ENCODE measurements around the gene MAPT. TPM values are rescaled to one million over a fixed set of nuclear protein-coding genes. Genes with fewer than 3 reads are reported as not detected.

MAPT gene
- total RNA-seq: 10 to 100 TPM; 11.7 to 14.7 TPM

DNA sequence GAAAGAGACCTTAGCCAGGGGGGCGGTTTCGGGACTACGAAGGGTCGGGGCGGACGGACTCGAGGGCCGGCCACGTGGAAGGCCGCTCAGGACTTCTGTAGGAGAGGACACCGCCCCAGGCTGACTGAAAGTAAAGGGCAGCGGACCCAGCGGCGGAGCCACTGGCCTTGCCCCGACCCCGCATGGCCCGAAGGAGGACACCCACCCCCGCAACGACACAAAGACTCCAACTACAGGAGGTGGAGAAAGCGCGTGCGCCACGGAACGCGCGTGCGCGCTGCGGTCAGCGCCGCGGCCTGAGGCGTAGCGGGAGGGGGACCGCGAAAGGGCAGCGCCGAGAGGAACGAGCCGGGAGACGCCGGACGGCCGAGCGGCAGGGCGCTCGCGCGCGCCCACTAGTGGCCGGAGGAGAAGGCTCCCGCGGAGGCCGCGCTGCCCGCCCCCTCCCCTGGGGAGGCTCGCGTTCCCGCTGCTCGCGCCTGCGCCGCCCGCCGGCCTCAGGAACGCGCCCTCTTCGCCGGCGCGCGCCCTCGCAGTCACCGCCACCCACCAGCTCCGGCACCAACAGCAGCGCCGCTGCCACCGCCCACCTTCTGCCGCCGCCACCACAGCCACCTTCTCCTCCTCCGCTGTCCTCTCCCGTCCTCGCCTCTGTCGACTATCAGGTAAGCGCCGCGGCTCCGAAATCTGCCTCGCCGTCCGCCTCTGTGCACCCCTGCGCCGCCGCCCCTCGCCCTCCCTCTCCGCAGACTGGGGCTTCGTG, at the start of gene MAPT:
Gene MAPT (plus strand): TSS at position 533 of the 763 bp plus-strand sequence. CDS start 67,784 bp downstream, outside the sequence.
- WGBS: 2% methylated on average over 97 of the region's 97 CpGs
- peak within 1 kb of the TSS; percentile 68 to 73 for H3K4me3 ChIP-seq
- intact Hi-C loops (cut with DNase I): loop anchor here (2.0 kb wide), 1 partner anchor 47 kb away; no protein-coding TSS in a partner anchor
- peak; percentile 87 for DNase-seq (ENCODE audit: low spot score)
- no peaks in the 10 kb centered on the region for H3K36me3 ChIP-seq
- no peaks in the 10 kb centered on the region for H3K9me3 ChIP-seq
- H3K4me1 ChIP-seq (replicated peaks): no peaks in the 10 kb centered on the region
- TF ChIP-seq, protein P1, sequence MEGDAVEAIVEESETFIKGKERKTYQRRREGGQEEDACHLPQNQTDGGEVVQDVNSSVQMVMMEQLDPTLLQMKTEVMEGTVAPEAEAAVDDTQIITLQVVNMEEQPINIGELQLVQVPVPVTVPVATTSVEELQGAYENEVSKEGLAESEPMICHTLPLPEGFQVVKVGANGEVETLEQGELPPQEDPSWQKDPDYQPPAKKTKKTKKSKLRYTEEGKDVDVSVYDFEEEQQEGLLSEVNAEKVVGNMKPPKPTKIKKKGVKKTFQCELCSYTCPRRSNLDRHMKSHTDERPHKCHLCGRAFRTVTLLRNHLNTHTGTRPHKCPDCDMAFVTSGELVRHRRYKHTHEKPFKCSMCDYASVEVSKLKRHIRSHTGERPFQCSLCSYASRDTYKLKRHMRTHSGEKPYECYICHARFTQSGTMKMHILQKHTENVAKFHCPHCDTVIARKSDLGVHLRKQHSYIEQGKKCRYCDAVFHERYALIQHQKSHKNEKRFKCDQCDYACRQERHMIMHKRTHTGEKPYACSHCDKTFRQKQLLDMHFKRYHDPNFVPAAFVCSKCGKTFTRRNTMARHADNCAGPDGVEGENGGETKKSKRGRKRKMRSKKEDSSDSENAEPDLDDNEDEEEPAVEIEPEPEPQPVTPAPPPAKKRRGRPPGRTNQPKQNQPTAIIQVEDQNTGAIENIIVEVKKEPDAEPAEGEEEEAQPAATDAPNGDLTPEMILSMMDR (IDR thresholded peaks at IDR 0.05): peak; percentile 93 to 99 (median 96)
- TF ChIP-seq POLR2A (IDR thresholded peaks at IDR 0.05): peak; percentile 28
- peak; percentile 85 for TF ChIP-seq POLR2AphosphoS5 (IDR thresholded peaks at IDR 0.05)
- H3K27ac ChIP-seq: peak within 1 kb of the TSS; percentile 62
- peaks cover 14% of the 10 kb centered on the region for H3K27me3 ChIP-seq (replicated peaks; ENCODE audit: insufficient read depth)

- WGBS: 75% methylated on average over 21 of the region's 25 CpGs
- no peak for DNase-seq (ENCODE audit: low spot score)
- intact Hi-C loops (cut with DNase I): no loop called here
- Histone ChIP-seq H3K9me3 (no peaks in the 10 kb centered on the region), H3K36me3 (no peaks in the 10 kb centered on the region), H3K27me3 (replicated peaks; ENCODE audit: insufficient read depth) (no peaks in the 10 kb centered on the region), H3K4me1 (replicated peaks) (no peaks in the 10 kb centered on the region), H3K27ac (no peak within 1 kb of the TSS), H3K4me3 (no peak within 1 kb of the TSS)
- no peak for TF ChIP-seq POLR2AphosphoS5 (IDR thresholded peaks at IDR 0.05)
- no peak for TF ChIP-seq POLR2A (IDR thresholded peaks at IDR 0.05)
- TF ChIP-seq, protein P1 (IDR thresholded peaks at IDR 0.05): no peak
Observed at GRCh38 chr17:45844695-45845375, 49.5 kb upstream of the MAPT start, which contains the start of gene SPPL2C. Gene SPPL2C, plus strand, starts transcription at chr17:45844881. Its CDS starts 26 bp downstream, at chr17:45844907.

DNA sequence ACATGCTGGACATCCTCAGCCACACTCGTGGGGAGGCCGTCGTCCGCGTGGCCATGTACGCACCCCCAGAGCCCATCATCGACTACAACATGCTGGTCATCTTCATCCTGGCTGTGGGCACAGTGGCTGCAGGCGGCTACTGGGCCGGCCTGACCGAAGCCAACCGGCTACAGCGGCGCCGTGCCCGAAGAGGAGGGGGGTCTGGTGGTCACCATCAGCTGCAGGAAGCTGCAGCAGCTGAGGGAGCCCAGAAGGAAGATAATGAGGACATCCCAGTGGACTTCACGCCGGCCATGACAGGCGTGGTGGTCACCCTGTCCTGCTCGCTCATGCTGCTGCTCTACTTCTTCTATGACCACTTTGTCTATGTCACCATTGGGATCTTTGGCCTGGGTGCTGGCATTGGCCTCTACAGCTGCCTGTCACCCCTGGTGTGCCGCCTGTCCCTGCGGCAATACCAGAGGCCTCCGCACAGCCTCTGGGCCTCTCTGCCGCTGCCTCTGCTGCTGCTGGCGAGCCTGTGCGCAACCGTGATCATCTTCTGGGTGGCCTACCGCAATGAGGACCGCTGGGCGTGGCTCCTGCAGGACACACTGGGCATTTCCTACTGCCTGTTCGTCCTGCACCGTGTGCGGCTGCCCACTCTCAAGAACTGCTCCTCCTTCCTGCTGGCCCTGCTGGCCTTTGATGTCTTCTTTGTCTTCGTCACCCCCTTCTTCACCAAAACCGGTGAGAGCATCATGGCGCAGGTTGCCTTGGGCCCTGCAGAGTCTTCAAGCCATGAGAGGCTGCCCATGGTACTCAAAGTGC, 48.8 kb upstream of the MAPT start:
- intact Hi-C loops (cut with DNase I): no loop called here

DNA sequence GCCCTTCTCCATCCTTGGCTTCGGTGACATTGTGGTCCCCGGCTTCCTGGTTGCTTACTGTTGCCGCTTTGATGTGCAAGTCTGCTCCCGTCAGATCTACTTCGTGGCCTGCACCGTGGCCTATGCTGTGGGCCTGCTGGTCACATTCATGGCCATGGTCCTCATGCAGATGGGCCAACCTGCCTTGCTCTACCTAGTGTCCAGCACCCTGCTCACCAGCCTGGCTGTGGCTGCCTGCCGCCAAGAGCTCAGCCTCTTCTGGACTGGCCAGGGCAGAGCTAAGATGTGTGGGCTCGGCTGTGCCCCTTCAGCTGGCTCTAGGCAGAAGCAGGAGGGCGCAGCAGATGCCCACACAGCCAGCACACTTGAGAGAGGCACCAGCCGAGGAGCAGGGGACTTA, 48.1 kb upstream of the MAPT start:
- DNase-seq (ENCODE audit: low spot score): no peak
- Histone ChIP-seq H3K4me3 (no peak overlapping the region), H3K27me3 (replicated peaks; ENCODE audit: insufficient read depth) (no peaks in the 10 kb centered on the region), H3K27ac (no peak overlapping the region), H3K4me1 (replicated peaks) (no peaks in the 10 kb centered on the region), H3K36me3 (no peaks in the 10 kb centered on the region), H3K9me3 (no peaks in the 10 kb centered on the region)
- intact Hi-C loops (cut with DNase I): no loop called here
- WGBS: 91% methylated on average over 8 of the region's 10 CpGs
- no peak for TF ChIP-seq POLR2AphosphoS5 (IDR thresholded peaks at IDR 0.05)
- TF ChIP-seq POLR2A (IDR thresholded peaks at IDR 0.05): no peak
- TF ChIP-seq, protein P1 (IDR thresholded peaks at IDR 0.05): no peak

More for the DNA sequence above, 48.8 kb upstream of the MAPT start:
- H3K27me3 ChIP-seq (replicated peaks; ENCODE audit: insufficient read depth): no peaks in the 10 kb centered on the region
- no peak overlapping the region for H3K4me3 ChIP-seq
- H3K9me3 ChIP-seq: no peaks in the 10 kb centered on the region
- 92% methylated on average over 25 of the region's 35 CpGs for WGBS
- H3K4me1 ChIP-seq (replicated peaks): no peaks in the 10 kb centered on the region
- no peak overlapping the region for H3K27ac ChIP-seq
- TF ChIP-seq POLR2A (IDR thresholded peaks at IDR 0.05) (no peak), POLR2AphosphoS5 (IDR thresholded peaks at IDR 0.05) (no peak)
- TF ChIP-seq, protein P1 (IDR thresholded peaks at IDR 0.05): no peak
- DNase-seq (ENCODE audit: low spot score): no peak
- no peaks in the 10 kb centered on the region for H3K36me3 ChIP-seq

Data from prostate gland (tissue), 2 donors.